Gastrocnemius medialis (tissue), 4 donors: ENCODE measurements around the gene TRDN. TPM values are rescaled to one million over a fixed set of nuclear protein-coding genes. Genes with fewer than 3 reads are reported as not detected.

Experiments
- ATAC-seq, 2 donors: fragments of 150-250 bp; one replicate each; pipeline ENCODE4 v1.9.1; 2016
- DNase-seq, 2 donors: peaks; one replicate each; pipeline ENCODE4 v3.0.0-alpha.2; 2019
- H3K27ac ChIP-seq, 4 donors: fragments of 200-600 bp; sonication (generic); 1 replicate in 1 of 4; 2 replicates in 3 of 4; pipeline ENCODE4 v1.5.1; 2016 to 2018; ENCODE audit warnings: mild to moderate bottlenecking in 2 of 4, moderate library complexity in 1 of 4
- H3K27me3 ChIP-seq, 3 donors: fragments of 200-600 bp; sonication (generic) in 2 of 3; 1 replicate in 1 of 3; 2 replicates in 2 of 3; pipeline versions ENCODE4 v1.5.1 to v1.6.0; 2016 to 2019; ENCODE audit warnings: mild to moderate bottlenecking in 1 of 3, moderate library complexity in 1 of 3
- H3K36me3 ChIP-seq, 2 donors: fragments of 200-600 bp; sonication (generic) in 1 of 2; one replicate each; pipeline ENCODE4 v1.5.1; 2017 to 2018
- H3K4me1 ChIP-seq, 2 donors: fragments of 200-600 bp; sonication (generic) in 1 of 2; one replicate each; pipeline ENCODE4 v1.5.1; 2016 to 2017; ENCODE audit warnings: mild to moderate bottlenecking in 2 of 2
- H3K4me3 ChIP-seq, 4 donors: fragments of 200-600 bp; sonication (generic) in 3 of 4; 1 replicate in 1 of 4; 2 replicates in 3 of 4; pipeline ENCODE4 v1.5.1; 2016 to 2019; ENCODE audit warnings: mild to moderate bottlenecking in 2 of 4
- H3K9me3 ChIP-seq, 3 donors: fragments of 200-600 bp; sonication (generic) in 2 of 3; 1 replicate in 1 of 3; 2 replicates in 2 of 3; pipeline ENCODE4 v1.5.1; 2016 to 2019
- POLR2A ChIP-seq, 2 donors: fragments of 450-650 bp; IDR thresholded peaks; one replicate each; pipeline ENCODE4 v1.6.1; 2017; ENCODE audit warnings: antibody characterized with exemption in 2 of 2, mild to moderate bottlenecking in 2 of 2, moderate library complexity in 2 of 2
- in situ Hi-C, 4 donors: fragments of 200-750 bp; cut with MboI; loops; one replicate each; pipeline versions ENCODE4 v1.15.0 to v1.8.0; 2017; ENCODE audit warnings: low sequenced_read_pairs in 4 of 4
- intact Hi-C: fragments of 100-400 bp; cut with DNase I; formaldehyde crosslinking; loops from one replicate; pipeline ENCODE4 v1.15.1; 2023; ENCODE audit warnings: low total_unique reads
- total RNA-seq, 4 donors: library from RNA; depleted of rRNA; stranded (reverse); fragments of >200 nt; gene quantifications; one replicate each; pipeline versions ENCODE4 v1.1.0 to v1.2.3, GENCODE V29; 2016
- TF ChIP-seq, protein P1 (sequence below), 5 experiments: fragments of 450-650 bp in 3 of 5; fragments of 200-600 bp in 2 of 5; sonication (generic) in 2 of 5; IDR thresholded peaks in 4 of 5; conservative IDR thresholded peaks in 1 of 5; 1 replicate in 4 of 5; 2 replicates in 1 of 5; pipeline ENCODE4 v1.5.1; 2016 to 2019; ENCODE audit warnings: antibody characterized with exemption in 5 of 5, mild to moderate bottlenecking in 3 of 5, moderate library complexity in 3 of 5

TRDN gene
- total RNA-seq, 4 donors from 2014 or later, result 190 to 628 (median 296) TPM

DNA sequence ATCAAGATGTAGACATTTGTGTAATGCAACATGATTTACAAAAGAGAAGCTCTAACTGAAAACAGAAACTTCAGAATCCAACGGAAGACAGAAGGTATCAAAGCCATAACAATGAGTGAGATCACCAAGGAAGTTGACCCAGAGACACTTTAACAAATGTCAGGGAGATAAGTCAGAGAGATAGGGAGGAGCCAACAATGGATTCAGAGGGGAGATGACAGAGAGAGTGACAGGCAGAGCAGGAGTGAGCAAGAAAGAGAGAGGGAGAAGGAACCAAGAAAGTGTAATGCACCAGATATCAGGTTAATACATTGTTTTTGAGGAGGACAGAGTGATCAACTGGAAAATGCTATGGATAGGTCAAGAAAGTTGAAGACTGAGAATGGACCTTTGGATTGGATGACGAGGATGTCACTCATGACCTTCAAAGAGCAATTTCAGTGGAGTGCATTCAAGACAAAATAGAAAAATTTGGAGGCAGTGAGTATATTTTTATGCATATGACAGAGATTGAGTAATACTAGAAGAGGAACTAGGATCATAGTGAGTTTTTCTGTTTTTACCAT, 86.6 kb downstream of the TRDN start:
- DNase-seq (no peak), ATAC-seq (no peak)
- peak overlapping the region; percentile 3 to 79 (median 68) for H3K27ac ChIP-seq
- peaks cover 0 to 16% of the 10 kb centered on the region in 2 donors for H3K36me3 ChIP-seq
- TF ChIP-seq, protein P1, sequence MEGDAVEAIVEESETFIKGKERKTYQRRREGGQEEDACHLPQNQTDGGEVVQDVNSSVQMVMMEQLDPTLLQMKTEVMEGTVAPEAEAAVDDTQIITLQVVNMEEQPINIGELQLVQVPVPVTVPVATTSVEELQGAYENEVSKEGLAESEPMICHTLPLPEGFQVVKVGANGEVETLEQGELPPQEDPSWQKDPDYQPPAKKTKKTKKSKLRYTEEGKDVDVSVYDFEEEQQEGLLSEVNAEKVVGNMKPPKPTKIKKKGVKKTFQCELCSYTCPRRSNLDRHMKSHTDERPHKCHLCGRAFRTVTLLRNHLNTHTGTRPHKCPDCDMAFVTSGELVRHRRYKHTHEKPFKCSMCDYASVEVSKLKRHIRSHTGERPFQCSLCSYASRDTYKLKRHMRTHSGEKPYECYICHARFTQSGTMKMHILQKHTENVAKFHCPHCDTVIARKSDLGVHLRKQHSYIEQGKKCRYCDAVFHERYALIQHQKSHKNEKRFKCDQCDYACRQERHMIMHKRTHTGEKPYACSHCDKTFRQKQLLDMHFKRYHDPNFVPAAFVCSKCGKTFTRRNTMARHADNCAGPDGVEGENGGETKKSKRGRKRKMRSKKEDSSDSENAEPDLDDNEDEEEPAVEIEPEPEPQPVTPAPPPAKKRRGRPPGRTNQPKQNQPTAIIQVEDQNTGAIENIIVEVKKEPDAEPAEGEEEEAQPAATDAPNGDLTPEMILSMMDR (IDR thresholded peaks at IDR 0.05 in 4 of 5, conservative IDR thresholded peaks at IDR 0.05 in 1 of 5), result no peak
- no peak for TF ChIP-seq POLR2A (IDR thresholded peaks at IDR 0.05)
- no peaks in the 10 kb centered on the region for H3K9me3 ChIP-seq
- intact Hi-C loops, result no loop called here
- no peak overlapping the region for H3K4me3 ChIP-seq
- H3K4me1 ChIP-seq, result peaks cover 37 to 56% of the 10 kb centered on the region in 2 donors
- in situ Hi-C loops, result no loop called here
- H3K27me3 ChIP-seq, result no peaks in the 10 kb centered on the region

DNA sequence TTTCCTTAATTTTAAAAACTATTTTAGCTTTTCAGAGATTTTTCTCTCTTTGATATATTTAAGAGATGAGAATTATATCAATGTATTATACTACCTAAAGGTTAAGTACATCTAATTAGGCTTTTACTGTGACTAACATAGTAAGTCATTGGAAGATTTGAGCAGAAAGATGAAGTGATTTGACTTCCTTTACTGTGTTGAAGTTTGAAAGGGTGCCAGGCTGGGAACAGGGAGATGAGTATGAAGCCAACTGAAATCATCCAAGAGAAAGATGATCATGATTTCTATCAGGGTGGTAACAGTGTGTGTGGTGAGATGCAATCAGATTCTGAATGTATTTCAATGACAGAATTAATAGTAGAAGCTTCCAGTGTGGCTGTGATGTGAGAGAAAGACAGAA, 87.3 kb downstream of the TRDN start:
- no peak for TF ChIP-seq POLR2A (IDR thresholded peaks at IDR 0.05)
- TF ChIP-seq, protein P1 (IDR thresholded peaks at IDR 0.05 in 4 of 5, conservative IDR thresholded peaks at IDR 0.05 in 1 of 5), result no peak
- intact Hi-C loops, result no loop called here
- Histone ChIP-seq H3K4me3 (no peak overlapping the region), H3K9me3 (no peaks in the 10 kb centered on the region), H3K27me3 (no peaks in the 10 kb centered on the region), H3K36me3 (peaks cover 0 to 17% of the 10 kb centered on the region in 2 donors), H3K4me1 (peaks cover 32 to 50% of the 10 kb centered on the region in 2 donors), H3K27ac (peak overlapping the region; percentile 3 to 79 (median 68))
- no peak for DNase-seq
- in situ Hi-C loops, result no loop called here
- no peak for ATAC-seq

DNA sequence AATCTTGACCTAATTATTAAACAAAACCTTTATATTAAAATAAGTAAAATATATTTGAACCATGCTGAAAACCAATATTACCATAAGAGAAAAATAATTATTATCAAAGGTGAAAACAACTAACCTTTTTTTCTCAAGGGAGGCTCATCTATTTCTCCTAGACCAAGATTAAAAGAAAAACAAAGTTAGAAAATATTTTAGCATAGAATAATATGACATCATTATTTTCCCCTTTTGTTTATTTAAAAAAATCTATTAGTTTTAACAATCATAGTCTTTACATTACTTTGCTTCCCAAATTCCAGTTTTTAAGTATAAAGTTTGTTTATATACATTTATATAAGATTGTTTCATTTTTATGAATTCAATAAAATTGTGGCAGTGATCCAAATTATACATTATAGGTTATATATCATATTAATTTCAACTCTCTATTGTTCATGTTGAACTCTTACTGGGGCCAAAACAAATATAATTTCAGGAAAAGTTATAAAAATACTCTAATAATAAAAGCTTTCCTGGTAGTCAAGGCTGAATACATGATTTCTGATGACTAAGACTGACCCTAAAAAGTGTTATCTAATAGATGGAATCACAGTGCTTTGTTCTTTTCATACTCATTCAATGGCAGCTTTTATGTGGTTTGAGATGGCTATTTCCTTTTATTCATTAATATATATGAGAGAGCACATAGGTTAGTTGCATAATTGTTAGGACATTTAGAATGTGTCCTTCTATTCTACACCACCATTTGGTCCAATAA, 89.4 kb downstream of the TRDN start:
- no peaks in the 10 kb centered on the region for H3K27me3 ChIP-seq
- peaks cover 0 to 17% of the 10 kb centered on the region in 2 donors for H3K36me3 ChIP-seq
- DNase-seq (no peak), ATAC-seq (no peak)
- peaks cover 32 to 41% of the 10 kb centered on the region in 2 donors for H3K4me1 ChIP-seq
- peak overlapping the region in 3 of 4 donors; percentile 62 to 79 (median 75) for H3K27ac ChIP-seq
- TF ChIP-seq POLR2A (IDR thresholded peaks at IDR 0.05), result no peak
- H3K9me3 ChIP-seq, result no peaks in the 10 kb centered on the region
- no peak overlapping the region for H3K4me3 ChIP-seq
- intact Hi-C loops, result no loop called here
- in situ Hi-C loops, result no loop called here

DNA sequence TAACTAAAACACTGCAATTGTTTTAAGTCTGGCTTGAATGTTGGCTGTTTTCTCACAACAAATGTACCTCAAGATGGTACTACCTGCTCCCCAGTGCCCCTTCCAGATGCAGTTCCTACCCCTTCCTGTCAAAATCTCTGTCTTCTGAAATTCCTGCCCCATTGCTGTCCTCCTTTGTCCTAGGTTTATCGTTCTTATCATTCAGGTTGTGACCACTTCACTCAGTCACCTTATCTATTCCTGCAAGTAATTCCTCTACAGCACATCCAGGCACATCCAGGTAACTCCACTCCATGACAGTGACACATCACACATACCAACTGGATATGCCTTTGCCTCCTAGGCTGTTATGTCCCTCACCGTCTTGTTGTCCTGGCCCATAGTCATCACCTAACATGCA, 90.2 kb downstream of the TRDN start:
- H3K27ac ChIP-seq, result peak overlapping the region; percentile 9 to 79 (median 68)
- no peak for ATAC-seq

DNA sequence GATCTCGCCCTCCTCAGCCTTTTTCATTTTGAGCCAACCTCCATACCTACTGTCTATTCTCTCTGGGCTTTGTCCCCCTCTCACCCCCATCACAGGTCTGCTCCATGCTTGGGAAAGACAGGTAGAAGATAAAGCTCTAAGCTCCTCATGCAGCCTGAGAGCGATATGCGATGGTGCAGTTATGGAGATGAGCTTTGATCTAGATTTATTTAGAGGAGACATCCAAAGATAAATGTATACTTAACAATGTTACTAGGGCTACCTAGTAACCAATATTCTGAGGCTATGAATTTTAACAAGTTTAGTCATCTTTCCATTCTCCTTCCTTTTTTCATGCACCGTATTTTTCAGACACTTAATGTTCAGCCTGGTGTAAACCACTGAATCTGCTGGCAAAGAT, 95.3 kb downstream of the TRDN start:
- Histone ChIP-seq H3K27ac (peak overlapping the region in 2 of 4 donors; percentile 40 to 79), H3K36me3 (peaks cover 0 to 5% of the 10 kb centered on the region in 2 donors), H3K4me1 (peaks cover 0 to 7% of the 10 kb centered on the region in 2 donors), H3K4me3 (no peak overlapping the region), H3K9me3 (no peaks in the 10 kb centered on the region), H3K27me3 (no peaks in the 10 kb centered on the region)
- intact Hi-C loops (no loop called here), in situ Hi-C loops (no loop called here)
- TF ChIP-seq, protein P1 (IDR thresholded peaks at IDR 0.05 in 4 of 5, conservative IDR thresholded peaks at IDR 0.05 in 1 of 5), result no peak
- no peak for TF ChIP-seq POLR2A (IDR thresholded peaks at IDR 0.05)
- no peak for DNase-seq
- ATAC-seq, result no peak

More for the DNA sequence above, 90.2 kb downstream of the TRDN start:
- no peaks in the 10 kb centered on the region for H3K9me3 ChIP-seq
- TF ChIP-seq, protein P1 (IDR thresholded peaks at IDR 0.05 in 4 of 5, conservative IDR thresholded peaks at IDR 0.05 in 1 of 5), result no peak
- in situ Hi-C loops (no loop called here), intact Hi-C loops (no loop called here)
- H3K36me3 ChIP-seq, result peaks cover 0 to 17% of the 10 kb centered on the region in 2 donors
- H3K4me3 ChIP-seq, result no peak overlapping the region
- DNase-seq, result no peak
- H3K27me3 ChIP-seq, result no peaks in the 10 kb centered on the region
- peaks cover 27 to 32% of the 10 kb centered on the region in 2 donors for H3K4me1 ChIP-seq
